Measurements from ENCODE around the gene SSX2IP. TPM values are rescaled to one million over a fixed set of nuclear protein-coding genes. Genes with fewer than 3 reads are reported as not detected.

Gene SSX2IP
- total and polyA plus RNA-seq, 7 donors = 2.2 to 12.8 (median 7.3) TPM

DNA sequence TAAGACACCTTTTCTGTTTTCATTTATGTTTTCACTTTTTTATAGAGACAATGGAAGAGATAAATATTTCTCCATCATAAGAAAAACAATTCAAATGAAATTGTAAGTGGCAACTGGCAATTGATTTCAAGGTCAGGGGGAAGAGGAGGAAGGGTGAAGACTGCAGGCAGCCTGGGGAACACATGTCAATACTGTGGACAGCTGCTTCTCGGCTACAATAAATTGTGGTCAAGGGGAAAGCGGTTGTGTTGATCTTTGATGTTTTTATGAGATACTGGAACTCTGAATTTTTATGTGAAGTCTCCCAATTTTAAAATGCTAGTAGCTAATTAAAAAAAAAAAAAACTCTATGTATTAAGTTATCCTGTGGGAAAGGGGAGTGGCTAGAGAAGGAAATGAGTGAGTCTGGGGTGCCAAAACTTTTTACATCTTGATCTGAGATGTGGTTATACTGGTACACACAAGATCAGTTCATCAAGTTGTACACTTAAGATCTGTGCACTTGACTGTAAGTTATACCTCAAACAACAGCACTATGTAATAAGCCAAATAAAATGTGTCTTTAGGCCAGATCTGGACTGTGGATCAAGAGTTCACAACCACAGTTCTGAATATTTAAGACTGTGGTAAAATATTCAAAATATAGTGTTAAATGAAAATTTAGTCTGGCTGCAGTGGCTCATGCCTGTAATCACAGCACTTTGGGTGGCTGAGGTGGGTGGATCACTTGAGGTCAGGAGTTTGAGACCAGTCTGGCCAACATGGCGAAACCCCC is 18.0 kb downstream of the SSX2IP start:
- no peaks in the 10 kb centered on the region for H3K36me3 ChIP-seq (ENCODE audit: insufficient read depth in 1 of 2, low read depth in 1 of 2)
- no peak for DNase-seq
- no peaks in the 10 kb centered on the region for H3K9me3 ChIP-seq
- TF ChIP-seq, protein P1, sequence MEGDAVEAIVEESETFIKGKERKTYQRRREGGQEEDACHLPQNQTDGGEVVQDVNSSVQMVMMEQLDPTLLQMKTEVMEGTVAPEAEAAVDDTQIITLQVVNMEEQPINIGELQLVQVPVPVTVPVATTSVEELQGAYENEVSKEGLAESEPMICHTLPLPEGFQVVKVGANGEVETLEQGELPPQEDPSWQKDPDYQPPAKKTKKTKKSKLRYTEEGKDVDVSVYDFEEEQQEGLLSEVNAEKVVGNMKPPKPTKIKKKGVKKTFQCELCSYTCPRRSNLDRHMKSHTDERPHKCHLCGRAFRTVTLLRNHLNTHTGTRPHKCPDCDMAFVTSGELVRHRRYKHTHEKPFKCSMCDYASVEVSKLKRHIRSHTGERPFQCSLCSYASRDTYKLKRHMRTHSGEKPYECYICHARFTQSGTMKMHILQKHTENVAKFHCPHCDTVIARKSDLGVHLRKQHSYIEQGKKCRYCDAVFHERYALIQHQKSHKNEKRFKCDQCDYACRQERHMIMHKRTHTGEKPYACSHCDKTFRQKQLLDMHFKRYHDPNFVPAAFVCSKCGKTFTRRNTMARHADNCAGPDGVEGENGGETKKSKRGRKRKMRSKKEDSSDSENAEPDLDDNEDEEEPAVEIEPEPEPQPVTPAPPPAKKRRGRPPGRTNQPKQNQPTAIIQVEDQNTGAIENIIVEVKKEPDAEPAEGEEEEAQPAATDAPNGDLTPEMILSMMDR (IDR thresholded peaks at IDR 0.05) = no peak
- no peaks in the 10 kb centered on the region for H3K4me1 ChIP-seq
- H3K27me3 ChIP-seq (ENCODE audit: insufficient read depth in 3 of 3, low read length in 2 of 3) = no peaks in the 10 kb centered on the region
- H3K27ac ChIP-seq = no peak overlapping the region
- WGBS, 3 donors = 69 to 82% (median 76%) methylated on average over 3 of the region's 3 CpGs
- ATAC-seq = no peak
- H3K4me3 ChIP-seq = no peak overlapping the region
- intact Hi-C loops (cut with DNase I) = no loop called here

DNA sequence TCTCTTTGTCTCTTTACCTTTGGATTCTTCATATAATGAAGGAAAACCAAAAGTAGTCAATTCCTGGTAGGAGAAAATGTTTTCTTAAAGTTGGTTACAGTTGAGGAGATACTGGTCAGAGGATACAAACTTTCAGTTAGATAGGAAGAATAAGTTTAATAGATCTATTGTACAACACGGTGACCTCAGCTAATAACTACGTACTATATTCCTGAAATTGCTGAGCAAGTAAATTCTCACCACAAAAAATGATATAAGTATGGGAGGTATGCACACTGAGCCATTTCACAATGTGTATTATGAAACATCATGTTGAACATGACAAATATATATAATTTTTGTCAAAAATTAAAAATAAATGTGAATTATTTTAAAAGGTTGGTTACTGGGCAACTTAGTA is 20.4 kb downstream of the SSX2IP start:
- TF ChIP-seq, protein P1 (IDR thresholded peaks at IDR 0.05) = no peak
- intact Hi-C loops (cut with DNase I) = loop anchor here (5.0 to 10.0 kb wide), 2 partner anchors 85 to 87 kb away; no protein-coding TSS in a partner anchor
- H3K9me3 ChIP-seq = no peaks in the 10 kb centered on the region
- H3K36me3 ChIP-seq (ENCODE audit: insufficient read depth in 1 of 2, low read depth in 1 of 2) = no peaks in the 10 kb centered on the region
- no peak for DNase-seq
- no peaks in the 10 kb centered on the region for H3K27me3 ChIP-seq (ENCODE audit: insufficient read depth in 3 of 3, low read length in 2 of 3)
- H3K4me3 ChIP-seq = no peak overlapping the region
- ATAC-seq = no peak
- 91 to 97% (median 94%) methylated on average over 2 of the region's 2 CpGs for WGBS, 3 donors
- H3K27ac ChIP-seq = no peak overlapping the region
- H3K4me1 ChIP-seq = no peaks in the 10 kb centered on the region

GRCh38 chr1:84668185-84668584 is 22.1 kb downstream of the SSX2IP start:
- H3K4me1 ChIP-seq = no peaks in the 10 kb centered on the region
- no peaks in the 10 kb centered on the region for H3K36me3 ChIP-seq (ENCODE audit: insufficient read depth in 1 of 2, low read depth in 1 of 2)
- no peaks in the 10 kb centered on the region for H3K27me3 ChIP-seq (ENCODE audit: insufficient read depth in 3 of 3, low read length in 2 of 3)
- 96 to 97% (median 97%) methylated on average over 1 of the region's 1 CpG for WGBS, 3 donors
- intact Hi-C loops (cut with DNase I) = loop anchor here (5.0 to 10.0 kb wide), 2 partner anchors 87 to 89 kb away; no protein-coding TSS in a partner anchor
- no peak for DNase-seq
- H3K9me3 ChIP-seq = no peaks in the 10 kb centered on the region
- no peak overlapping the region for H3K27ac ChIP-seq
- no peak overlapping the region for H3K4me3 ChIP-seq
- TF ChIP-seq, protein P1 (IDR thresholded peaks at IDR 0.05) = peak; percentile 25
- peak in 2 of 4 donors; percentile 49 to 50 for ATAC-seq

DNA sequence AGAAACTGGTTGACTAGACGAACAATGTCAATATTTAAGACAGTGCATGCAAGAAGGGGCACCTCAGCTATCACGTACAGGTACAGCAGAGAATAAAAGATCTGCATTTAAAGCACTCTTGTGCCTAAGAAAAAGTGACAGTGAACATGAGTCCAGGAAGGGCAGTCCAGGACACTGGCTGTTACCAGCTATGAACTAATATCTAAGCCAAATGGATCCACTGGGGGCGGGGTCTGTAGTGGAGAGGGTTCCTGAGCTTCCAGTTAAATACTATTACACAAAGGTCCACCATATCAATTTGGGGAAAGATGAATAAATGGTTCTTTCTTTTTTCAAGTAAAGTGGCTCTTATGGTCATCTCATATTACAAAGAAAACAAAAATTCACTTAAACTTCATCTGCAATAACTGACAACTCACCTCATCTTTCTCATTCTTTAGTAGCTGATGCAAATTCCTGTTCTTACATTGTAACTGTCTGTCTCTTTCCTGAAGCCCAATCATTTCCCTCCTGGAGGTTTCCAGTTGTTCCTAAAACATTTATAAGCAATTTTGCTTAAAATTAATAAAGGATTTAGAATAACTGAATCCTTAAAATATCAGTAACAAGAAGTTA is 24.5 kb downstream of the SSX2IP start:
- whole genome bisulfite sequencing, 3 donors = 85 to 93% (median 91%) methylated on average over 3 of the region's 3 CpGs
- ATAC-seq (no peak), DNase-seq (no peak)
- Histone ChIP-seq H3K27me3 (ENCODE audit: insufficient read depth in 3 of 3, low read length in 2 of 3) (no peaks in the 10 kb centered on the region), H3K36me3 (ENCODE audit: insufficient read depth in 1 of 2, low read depth in 1 of 2) (peaks cover 0 to 12% of the 10 kb centered on the region in 2 donors), H3K4me1 (no peaks in the 10 kb centered on the region), H3K4me3 (no peak overlapping the region), H3K9me3 (no peaks in the 10 kb centered on the region), H3K27ac (no peak overlapping the region)
- intact Hi-C loops (cut with DNase I) = loop anchor here (5.0 to 10.0 kb wide), 2 partner anchors 89 to 91 kb away; no protein-coding TSS in a partner anchor
- TF ChIP-seq, protein P1 (IDR thresholded peaks at IDR 0.05) = no peak
